ENCODE results near the gene FRMPD1. TPM values are rescaled to one million over a fixed set of nuclear protein-coding genes. Genes with fewer than 3 reads are reported as not detected.

FRMPD1 gene
- total RNA-seq, 3 donors from 2014 or later: 0.09 to 1.1 TPM; not detected in 1

DNA sequence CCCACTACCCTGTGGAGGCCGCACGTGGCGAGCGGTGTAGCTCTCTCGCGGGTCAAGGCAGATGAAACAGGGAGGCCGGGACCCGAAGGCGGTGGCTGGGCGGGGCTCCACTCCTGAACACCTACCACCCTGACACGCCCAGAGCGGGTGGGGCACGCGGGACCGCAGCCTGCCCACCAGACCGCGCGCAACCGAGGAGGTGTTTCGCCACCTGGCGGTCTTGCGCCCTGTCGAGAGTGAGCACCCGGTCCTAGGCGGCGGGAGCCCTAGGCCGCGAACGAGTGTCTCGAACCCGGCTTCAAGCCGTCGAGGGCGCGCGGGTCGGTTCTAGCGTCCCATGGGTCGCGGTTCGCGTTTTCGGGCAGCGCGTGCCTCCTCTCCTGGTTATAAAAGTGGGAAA lies 136.3 kb downstream of the FRMPD1 start:
- Histone ChIP-seq H3K4me1 (ENCODE audit: low read depth) (peaks cover 10% of the 10 kb centered on the region), H3K9me3 (no peaks in the 10 kb centered on the region), H3K4me3 (no peak overlapping the region), H3K36me3 (ENCODE audit: low read depth) (no peaks in the 10 kb centered on the region)
- DNase-seq: no peak
- TF ChIP-seq, protein P1, sequence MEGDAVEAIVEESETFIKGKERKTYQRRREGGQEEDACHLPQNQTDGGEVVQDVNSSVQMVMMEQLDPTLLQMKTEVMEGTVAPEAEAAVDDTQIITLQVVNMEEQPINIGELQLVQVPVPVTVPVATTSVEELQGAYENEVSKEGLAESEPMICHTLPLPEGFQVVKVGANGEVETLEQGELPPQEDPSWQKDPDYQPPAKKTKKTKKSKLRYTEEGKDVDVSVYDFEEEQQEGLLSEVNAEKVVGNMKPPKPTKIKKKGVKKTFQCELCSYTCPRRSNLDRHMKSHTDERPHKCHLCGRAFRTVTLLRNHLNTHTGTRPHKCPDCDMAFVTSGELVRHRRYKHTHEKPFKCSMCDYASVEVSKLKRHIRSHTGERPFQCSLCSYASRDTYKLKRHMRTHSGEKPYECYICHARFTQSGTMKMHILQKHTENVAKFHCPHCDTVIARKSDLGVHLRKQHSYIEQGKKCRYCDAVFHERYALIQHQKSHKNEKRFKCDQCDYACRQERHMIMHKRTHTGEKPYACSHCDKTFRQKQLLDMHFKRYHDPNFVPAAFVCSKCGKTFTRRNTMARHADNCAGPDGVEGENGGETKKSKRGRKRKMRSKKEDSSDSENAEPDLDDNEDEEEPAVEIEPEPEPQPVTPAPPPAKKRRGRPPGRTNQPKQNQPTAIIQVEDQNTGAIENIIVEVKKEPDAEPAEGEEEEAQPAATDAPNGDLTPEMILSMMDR (IDR thresholded peaks at IDR 0.05): no peak
- intact Hi-C loops (cut with DNase I, micrococcal nuclease): loop anchor here in 1 of 2 donors (10.0 kb wide), 1 partner anchor 608 kb away; the partner anchor contains the start of gene ALDH1B1
- ATAC-seq: no peak

DNA sequence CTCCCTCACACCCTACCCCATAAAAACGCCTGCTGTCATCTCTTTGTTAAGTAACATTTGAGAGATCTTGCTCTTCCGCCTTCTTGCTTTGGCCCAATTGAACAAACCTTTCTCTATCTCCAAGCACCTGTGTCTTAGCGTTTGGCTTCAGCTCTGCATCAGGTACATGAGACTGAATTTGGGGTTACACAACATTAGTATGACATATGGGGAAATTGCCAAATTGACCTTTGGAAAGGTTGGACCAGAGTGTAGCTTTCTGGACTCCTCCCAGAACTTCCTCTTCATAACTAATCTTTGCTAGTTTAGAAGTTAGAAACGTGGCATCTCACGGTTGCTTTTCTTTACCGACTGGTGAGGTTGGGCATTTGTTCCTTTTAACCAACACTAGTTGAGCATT lies 137.6 kb downstream of the FRMPD1 start:
- Histone ChIP-seq H3K9me3 (no peaks in the 10 kb centered on the region), H3K4me1 (ENCODE audit: low read depth) (peaks cover 10% of the 10 kb centered on the region), H3K4me3 (no peak overlapping the region), H3K36me3 (ENCODE audit: low read depth) (no peaks in the 10 kb centered on the region)
- intact Hi-C loops (cut with DNase I, micrococcal nuclease): loop anchor here in 1 of 2 donors (10.0 kb wide), 1 partner anchor 606 kb away; the partner anchor contains the start of gene ALDH1B1
- ATAC-seq: no peak
- TF ChIP-seq, protein P1 (IDR thresholded peaks at IDR 0.05): no peak
- no peak for DNase-seq

DNA sequence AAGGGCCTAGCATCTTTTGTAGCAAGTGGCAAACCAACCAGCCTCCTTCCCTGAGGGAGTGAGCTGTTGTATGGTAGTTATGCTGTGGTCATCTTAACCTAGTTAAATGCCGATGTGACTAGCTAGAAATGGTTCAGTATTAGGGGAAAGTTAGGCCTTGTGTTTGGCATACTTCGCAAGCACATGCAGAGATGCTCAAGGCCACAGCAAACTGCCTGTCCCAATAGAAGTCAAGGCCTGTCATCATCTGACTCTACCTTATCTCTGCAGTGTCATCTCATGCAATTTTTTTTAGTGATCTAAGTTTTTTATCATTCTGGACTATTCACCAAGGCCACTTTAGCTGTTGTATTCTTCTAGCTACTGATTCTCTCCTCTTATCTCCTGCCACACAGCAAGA lies 139.3 kb downstream of the FRMPD1 start:
- no peak for ATAC-seq
- Histone ChIP-seq H3K9me3 (no peaks in the 10 kb centered on the region), H3K36me3 (ENCODE audit: low read depth) (no peaks in the 10 kb centered on the region), H3K4me1 (ENCODE audit: low read depth) (peaks cover 4% of the 10 kb centered on the region), H3K4me3 (no peak overlapping the region)
- no peak for DNase-seq
- intact Hi-C loops (cut with DNase I, micrococcal nuclease): no loop called here
- TF ChIP-seq, protein P1 (IDR thresholded peaks at IDR 0.05): no peak

DNA sequence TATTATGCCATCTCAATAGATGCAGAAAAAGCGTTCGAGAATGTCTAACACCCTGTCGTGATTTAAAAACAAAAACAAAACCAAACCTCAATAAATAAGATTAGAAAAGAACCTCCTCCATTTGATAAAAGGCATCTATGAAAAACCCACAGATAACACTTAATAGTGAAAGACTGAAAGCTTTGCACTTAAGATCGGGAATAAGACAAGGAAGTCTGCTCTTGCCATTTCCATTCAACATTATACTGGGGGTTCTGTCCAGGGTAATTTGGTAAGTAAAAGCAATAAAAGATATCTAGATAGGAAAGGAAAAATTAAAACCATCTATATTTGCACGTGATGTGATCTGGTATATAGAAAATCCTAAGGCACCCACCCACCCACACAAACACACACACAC lies 141.4 kb downstream of the FRMPD1 start:
- Histone ChIP-seq H3K4me1 (ENCODE audit: low read depth) (no peaks in the 10 kb centered on the region), H3K9me3 (no peaks in the 10 kb centered on the region), H3K36me3 (ENCODE audit: low read depth) (no peaks in the 10 kb centered on the region), H3K4me3 (no peak overlapping the region)
- TF ChIP-seq, protein P1 (IDR thresholded peaks at IDR 0.05): no peak
- ATAC-seq: no peak
- intact Hi-C loops (cut with DNase I, micrococcal nuclease): no loop called here
- DNase-seq: no peak

DNA sequence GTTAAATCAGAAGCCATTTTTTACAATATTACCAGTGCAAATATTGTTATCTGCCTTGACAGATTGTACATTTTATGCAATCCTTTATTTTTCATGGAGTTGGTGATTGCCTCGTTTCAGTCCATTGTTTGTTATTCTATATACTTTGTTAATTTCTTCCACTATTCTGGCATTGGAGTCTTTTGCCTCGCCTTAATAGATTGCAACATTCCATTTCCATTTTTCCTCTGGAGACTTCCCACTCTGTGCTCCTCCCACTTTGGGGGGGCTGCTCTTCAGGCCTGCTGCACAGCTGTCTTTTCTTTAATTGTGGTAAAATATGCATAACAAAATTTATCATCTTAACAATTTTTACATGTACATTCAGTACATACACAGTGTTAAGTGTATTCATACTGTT lies 145.5 kb downstream of the FRMPD1 start:
- no peak for ATAC-seq
- H3K4me1 ChIP-seq (ENCODE audit: low read depth): peaks cover 6% of the 10 kb centered on the region
- intact Hi-C loops (cut with DNase I, micrococcal nuclease): no loop called here
- H3K4me3 ChIP-seq: no peak overlapping the region
- DNase-seq: no peak
- TF ChIP-seq, protein P1 (IDR thresholded peaks at IDR 0.05): no peak
- no peaks in the 10 kb centered on the region for H3K9me3 ChIP-seq
- H3K36me3 ChIP-seq (ENCODE audit: low read depth): no peaks in the 10 kb centered on the region

Other genes with a start within 250 kb of the FRMPD1 start
- gene GRHPR, start 228.3 kb upstream of the FRMPD1 start, total RNA-seq: 10 to 100 TPM; 63.0 to 81.3 (median 79.5) TPM
- gene ZBTB5, start 185.5 kb upstream of the FRMPD1 start, total RNA-seq: 10 to 100 TPM in 1 of 3 donors, 1 to 10 TPM in 2; 7.8 to 11.9 (median 9.5) TPM
- 10 to 100 TPM; 10.5 to 21.2 (median 11.2) TPM for gene POLR1E, start 165.0 kb upstream of the FRMPD1 start, total RNA-seq
- gene FBXO10, start 74.6 kb upstream of the FRMPD1 start, total RNA-seq: 10 to 100 TPM in 1 of 3 donors, 1 to 10 TPM in 2; 3.4 to 15.9 (median 4.6) TPM
- gene TOMM5, start 58.4 kb upstream of the FRMPD1 start, total RNA-seq: 10 to 100 TPM; 45.6 to 72.9 (median 68.1) TPM
- 10 to 100 TPM in 2 of 3 donors, 1 to 10 TPM in 1; 7.2 to 14.8 (median 10.4) TPM for gene TRMT10B, start 102.9 kb downstream of the FRMPD1 start, total RNA-seq
- 10 to 100 TPM; 25.1 to 34.1 (median 32.2) TPM for gene EXOSC3, start 134.1 kb downstream of the FRMPD1 start, total RNA-seq
- gene DCAF10, start 149.8 kb downstream of the FRMPD1 start, total RNA-seq: 10 to 100 TPM; 18.5 to 37.8 (median 26.6) TPM

Data from mucosa of descending colon (tissue), 3 donors.